Measurements from ENCODE around the gene STARD13.
A peak's percentile ranks its signal among the peaks of the same experiment; 100 is the strongest.

STARD13 gene

DNA sequence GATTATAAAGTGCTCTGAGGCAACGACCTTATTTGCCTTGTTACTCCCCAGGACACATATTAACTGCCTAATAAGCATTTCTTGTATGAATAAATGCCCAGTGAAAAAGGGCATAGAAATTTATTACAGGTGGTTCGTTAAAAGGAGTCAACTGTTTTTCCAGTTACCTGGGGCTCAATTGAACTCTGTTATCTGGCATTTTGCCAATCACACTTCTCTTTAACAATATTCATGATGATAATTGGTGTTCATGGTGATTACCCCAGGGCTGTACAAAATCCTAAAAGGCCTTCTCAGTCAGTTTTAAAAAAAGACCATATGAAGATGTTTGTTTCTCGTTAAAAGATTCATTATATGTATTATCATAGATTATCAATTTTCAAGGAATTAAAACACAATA is 212.2 kb downstream of the STARD13 start:
- DNase-seq = no peak

DNA sequence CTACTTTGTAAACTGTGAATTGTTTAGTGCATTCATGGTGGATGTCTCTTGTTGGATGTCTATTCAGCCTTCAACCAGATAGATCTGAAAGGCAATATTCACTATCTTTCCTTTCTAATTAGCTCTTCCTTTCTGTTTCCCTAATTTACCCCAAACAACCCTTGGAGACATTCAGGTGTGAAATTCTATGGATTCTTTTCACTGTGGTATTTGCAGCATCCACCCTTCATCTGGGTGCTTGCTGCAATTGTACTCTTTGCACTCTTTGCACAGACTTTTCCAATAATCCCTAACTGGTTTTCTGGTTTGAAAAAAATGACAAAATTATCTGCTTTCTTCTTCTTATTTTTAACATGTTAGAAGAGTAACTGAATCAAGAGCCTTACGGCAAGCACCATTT is 212.8 kb downstream of the STARD13 start:
- no peak for DNase-seq

DNA sequence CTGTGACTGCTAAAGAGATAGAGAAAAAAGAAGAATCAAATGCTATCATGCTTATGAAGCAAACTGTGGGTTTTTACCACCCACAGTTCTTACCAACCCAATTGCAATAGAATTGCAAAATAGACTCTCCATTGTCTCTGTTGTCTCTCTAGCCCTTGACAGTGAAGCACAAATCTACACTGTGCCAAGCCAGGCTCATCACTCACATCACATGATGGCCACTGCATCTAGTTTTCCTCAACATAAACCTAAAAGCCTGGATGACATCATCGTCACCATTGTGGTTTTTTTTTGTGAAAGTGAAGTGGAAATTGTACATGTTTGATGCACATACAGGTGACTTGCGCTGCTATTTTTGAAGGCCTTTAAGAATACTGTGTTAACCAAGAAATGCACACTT is 213.3 kb downstream of the STARD13 start:
- no peak for DNase-seq

DNA sequence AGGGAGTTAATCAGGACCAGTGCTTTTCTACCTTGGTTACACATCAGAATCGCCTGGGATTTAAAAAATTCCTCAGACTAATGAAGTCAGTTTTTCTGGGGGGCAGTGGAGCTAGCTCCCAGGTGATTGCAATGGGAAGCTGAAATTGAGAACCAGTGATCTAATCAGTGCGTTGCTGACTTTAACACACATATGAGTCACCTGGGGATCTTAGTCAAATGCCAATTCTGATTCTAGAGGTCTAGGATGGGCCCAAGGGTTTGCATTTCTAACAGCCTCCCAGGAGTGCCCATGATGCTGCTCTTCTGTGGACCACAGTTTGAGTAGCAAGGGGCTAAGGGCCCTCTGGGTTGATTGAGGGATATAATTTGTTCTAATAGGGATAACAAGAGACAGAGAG is 214.8 kb downstream of the STARD13 start:
- no peak for DNase-seq

DNA sequence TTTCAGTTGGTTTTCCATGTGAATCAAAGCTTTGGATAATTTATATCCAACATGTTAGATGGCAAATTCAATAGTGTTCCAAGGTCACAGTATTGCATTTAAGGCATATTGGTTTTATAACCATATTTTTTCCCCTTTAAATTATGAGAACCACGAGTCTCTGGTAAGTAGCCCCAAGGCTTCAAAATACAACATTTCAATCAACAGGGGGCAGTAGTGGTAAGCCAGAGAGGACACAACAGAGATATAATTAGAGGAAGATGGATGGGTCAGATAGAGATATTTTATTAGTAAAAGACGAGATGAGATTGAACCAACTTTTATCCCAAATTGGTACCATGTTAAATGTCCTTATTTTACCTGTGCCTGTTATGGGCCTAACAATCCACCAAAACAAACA is 216.2 kb downstream of the STARD13 start:
- DNase-seq = no peak

DNA sequence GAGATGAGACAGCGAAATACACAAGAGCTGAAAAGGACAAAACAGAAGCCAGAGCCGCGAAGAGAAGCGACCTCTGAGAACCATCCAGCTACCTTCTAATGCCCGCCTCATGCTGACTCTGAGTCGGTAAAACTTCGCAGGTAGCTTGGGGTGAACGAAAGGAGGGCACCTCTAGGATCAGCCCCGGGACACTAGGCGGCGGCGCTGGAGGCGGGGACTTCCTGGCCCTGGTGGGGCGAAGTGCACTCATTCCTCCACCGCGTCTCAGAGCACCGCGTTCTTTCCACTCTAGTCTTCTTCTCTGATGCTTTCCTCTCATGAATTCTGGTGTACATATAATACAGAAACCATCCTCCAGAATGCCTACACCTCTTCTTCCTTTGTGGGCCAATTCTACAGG is 219.2 kb downstream of the STARD13 start:
- DNase-seq = no peak

DNA sequence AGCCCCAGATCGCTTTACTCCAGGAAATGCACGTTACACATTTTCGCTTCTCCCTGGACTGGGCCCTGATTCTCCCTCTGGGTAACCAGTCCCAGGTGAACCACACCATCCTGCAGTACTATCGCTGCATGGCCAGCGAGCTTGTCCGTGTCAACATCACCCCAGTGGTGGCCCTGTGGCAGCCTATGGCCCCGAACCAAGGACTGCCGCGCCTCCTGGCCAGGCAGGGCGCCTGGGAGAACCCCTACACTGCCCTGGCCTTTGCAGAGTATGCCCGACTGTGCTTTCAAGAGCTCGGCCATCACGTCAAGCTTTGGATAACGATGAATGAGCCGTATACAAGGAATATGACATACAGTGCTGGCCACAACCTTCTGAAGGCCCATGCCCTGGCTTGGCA is 224.7 kb downstream of the STARD13 start:
- DNase-seq = no peak

DNA sequence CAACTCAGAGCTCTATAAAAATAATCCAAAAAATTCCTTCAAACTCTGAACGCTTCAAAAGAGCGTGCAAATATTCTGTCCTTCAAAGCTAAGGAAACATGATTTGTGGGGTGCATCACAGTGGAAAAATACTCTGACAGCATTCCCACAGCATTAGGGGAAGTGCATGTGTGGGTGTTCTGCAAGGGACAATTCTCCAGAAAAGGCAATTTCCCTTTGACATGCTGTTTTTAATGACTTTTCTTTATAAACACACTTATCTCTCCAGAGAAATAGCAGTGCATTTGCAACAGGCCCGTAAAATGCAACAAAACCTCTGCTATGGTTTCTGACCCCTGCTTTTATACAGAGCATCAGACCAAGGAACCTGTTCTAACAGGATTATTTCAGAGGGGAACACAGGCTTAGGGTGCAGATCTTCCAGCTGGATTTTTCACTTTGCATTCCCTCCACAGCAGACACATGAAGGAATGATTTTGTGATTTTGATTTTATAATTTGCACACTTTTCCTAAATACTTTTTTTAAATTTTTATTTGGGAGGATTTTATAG is 226.7 kb downstream of the STARD13 start:
- DNase-seq = no peak

DNA sequence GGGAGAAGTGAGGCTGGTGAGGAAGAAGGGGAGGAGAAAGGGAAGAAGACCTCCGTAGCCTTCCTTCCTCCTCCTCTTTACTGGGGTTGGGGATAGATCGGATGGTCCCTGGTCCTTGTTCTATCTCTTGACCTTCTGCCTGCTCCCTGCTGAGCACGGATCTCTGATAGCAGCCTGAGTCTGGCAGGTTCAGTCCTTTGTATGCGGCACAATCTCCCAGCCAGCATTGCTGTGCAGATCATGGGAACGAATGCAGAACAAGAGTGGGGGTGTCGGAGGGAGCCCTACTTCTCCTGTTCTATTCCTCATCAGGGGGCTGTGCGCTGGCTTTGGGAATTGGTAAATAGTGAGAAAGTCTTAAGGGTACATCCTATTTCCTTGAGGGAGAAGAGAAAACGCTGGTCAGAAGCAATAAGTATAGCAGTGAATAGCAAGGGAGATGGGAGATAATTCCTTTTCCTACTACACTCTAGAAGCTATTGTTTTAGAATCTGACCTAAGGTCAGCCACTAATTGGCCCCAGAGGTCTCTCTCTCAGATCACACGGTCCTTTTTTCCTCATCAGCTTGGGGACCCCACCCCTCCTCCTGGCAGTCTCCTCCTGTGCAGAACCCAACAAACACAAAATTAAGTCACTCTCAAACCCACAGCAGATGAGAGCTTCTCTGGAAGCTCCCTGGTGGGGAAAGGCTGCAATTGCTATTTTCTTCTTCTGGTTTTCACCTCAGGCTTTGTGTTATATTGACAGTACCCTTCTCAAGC is 228.4 kb downstream of the STARD13 start:
- peak; percentile 50 for DNase-seq

DNA sequence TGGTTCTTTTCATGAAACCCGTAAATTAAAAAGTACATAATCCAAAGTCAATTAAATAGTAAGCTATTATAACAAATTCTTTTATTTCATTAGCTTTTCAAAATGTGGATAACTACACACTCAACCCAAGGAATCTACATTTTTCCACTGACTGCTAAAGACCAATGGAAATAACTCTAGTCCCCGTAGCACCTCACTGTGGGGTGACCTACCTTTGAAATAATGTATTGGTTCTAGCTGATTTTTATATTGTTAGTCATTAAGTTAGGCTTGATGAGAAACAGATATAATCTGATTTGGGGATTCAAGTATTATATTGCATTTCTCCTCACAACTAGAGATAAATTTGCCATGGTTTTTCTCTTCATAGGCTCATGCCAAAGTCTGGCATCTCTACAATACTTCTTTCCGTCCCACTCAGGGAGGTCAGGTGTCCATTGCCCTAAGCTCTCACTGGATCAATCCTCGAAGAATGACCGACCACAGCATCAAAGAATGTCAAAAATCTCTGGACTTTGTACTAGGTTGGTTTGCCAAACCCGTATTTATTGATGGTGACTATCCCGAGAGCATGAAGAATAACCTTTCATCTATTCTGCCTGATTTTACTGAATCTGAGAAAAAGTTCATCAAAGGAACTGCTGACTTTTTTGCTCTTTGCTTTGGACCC is 232.0 kb downstream of the STARD13 start:
- no peak for DNase-seq
